ENCODE measurements around the gene PPP1R12B.
"Not testable (repeated sequence)": the region's sequence is repeated elsewhere in the genome, so short reads cannot be mapped to it uniquely, and the experiment has no call there.

PPP1R12B gene

GRCh38 chr1:202585590-202585933, 237.1 kb downstream of the PPP1R12B start:
- DNase-seq (ENCODE audit: low spot score) = peak; percentile 22

DNA sequence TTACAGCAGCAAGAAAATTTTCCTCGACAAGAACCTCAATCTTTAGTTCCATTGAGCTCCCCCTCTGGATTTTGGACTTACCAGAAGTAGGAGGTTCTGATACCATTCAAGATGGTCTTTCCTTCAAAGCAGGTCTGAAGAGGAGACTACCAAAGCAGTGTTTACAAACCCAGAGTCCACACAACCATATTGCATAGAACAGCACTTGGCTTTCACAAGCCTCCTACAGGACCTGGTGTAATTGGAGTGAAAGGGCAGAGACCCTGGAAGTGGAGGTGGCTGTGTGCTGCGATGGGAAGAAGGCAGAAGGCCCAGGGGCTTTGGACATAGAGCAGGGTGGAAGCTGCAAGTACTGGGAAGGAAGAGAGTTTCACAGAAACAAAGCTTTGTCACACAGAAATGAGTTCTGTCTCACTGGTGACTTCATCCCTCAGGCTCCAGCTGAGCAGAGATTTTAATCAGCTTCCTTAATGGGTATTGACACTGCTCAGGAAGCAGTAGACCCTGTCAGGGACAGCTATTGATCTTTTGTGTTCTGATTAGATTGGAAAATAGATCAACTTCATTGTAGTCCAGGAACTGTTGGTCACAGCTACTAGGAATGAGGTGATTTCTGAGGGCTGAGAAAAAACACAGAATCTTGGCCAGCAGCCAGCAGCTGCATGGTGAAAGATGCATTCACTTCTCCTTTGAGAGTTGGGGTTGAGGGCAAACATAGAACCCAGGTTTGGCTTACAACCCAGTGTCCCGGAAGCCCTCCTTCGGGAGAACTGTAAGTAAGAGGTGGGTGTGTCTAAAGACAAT, 237.7 kb downstream of the PPP1R12B start:
- peak; percentile 24 for DNase-seq (ENCODE audit: low spot score)

GRCh38 chr1:202586871-202587270, 238.4 kb downstream of the PPP1R12B start:
- no peak for DNase-seq (ENCODE audit: low spot score)

- DNase-seq (ENCODE audit: low spot score) = no peak
These were observed 239.5 kb downstream of the PPP1R12B start for GRCh38 chr1:202587859-202588485.

DNA sequence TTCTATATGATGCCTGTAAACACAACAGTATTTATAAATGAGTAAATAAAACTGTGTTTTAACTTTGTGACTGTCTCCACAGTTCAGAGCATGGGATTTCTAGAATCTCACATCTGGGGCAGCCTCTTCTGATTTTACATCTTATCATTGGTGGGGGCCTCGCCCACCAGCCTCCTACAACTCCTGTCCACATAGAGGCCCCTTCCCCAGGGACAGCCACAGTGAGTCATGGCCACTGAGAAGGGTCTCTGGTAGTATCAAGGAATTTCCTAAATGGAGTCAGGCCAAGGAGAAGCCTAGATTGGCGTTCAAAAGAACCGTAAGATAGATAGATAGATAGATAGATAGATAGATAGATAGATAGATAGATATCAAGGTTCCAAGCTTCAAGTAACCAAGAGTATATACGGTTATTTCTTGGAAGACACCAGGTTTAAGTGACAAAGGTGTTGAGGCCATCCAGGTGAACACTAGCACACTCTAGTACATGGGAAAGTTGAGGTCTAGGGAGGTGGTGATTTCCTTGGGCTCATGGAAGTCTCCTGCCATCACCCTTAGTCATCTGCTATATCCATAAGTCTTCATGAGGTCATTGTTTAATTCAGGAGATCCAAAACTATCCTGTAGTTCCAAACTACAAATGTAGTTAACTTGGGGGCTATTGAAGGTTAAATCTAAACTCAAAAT, 240.1 kb downstream of the PPP1R12B start:
- DNase-seq (ENCODE audit: low spot score) = no peak

DNA sequence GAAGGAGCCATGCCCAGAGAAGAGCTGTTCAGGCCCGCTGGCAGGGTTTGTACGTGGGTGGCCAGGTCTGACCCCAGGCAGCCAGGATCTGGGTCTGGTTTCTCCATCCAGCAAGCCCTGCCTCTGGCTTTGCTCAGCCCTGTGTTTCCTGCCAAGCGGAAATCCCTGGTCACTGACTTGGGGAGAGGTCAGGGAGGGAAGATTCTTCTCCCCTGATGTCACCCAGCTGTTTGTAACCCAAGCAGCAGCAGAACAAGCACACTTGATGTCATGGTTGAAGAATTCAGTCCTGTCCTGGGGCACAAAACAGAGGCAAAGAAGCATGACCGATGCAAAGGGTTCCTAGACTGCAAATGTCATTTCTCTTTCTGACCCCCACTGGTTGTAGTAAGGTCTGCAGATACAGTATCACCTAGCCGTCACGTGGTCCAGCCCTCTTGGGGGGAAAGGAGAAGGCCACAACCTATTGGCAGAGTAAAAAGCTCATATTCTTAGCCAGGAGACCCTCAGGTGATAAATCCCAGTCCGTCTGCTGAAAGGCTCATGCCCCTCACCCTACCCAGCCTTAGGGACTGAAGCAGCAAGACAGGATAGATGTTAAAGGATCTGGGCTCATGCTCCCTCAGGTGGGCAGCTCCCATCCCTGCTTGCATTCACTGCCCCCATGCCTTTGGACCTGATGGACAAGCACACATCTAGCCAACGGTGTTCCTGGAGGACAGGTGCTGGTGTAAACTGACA, 240.9 kb downstream of the PPP1R12B start:
- DNase-seq (ENCODE audit: low spot score) = peak; percentile 94

DNA sequence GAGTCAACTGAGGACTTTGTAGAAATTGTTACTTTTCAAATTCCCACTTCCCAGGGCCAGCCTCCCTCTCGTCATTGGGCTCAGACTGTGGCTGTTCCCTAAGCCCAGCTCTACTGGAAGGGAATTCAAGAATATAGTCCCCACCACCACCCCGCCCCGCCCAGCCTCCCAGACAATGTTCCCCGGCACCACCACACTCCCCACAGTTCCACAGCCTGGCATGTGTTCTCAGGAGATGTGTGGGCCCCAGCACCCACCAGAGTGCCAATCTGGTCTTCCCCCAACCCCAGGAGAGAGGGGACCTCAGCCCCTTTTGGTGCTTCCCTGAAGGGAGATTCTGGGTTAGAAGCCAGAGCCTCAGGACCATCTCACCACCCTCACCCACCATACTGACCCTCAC, 241.6 kb downstream of the PPP1R12B start:
- no peak for DNase-seq (ENCODE audit: low spot score)

- no peak for DNase-seq (ENCODE audit: low spot score)
These were observed 242.5 kb downstream of the PPP1R12B start for GRCh38 chr1:202590975-202591411.

DNA sequence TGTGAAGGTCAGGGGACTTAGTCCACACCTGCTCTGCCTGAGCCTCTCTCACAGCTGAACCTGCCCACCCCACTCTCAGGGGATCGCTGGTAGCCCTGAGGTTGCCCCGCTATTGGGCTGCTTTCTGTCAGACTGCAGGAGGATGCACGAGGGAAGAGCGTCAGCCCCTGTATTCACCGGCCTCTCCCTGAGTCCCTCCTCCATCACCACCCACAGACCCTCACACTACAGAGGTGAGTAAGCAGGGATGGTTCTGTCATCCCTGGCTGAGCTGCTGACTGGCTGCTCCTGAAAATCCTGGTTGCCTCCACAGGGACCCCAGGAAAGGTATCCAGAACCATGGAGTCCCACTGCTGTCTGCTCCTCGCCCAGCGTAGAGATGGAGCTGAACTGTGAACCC, 243.0 kb downstream of the PPP1R12B start:
- DNase-seq (ENCODE audit: low spot score) = no peak

DNA sequence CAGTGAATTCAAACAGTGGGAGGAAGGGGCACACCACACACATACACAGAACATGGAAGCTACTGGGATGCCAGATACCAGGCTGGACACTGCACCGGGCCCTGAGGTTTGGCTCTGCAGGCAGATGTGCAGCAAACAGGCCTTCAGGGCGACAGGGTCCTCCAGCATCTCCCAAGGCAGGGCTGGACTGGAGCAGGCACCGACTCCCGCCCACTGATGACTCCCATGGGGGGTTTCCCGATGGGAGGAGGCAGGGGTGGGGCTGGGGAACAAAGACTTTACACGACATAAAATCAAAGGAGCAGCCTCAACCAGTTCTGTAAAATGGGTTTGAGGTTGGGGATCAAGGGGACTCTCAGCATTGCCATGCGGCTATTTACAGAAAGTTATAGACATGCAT, 243.6 kb downstream of the PPP1R12B start:
- no peak for DNase-seq (ENCODE audit: low spot score)

GRCh38 chr1:202593845-202594244, 245.3 kb downstream of the PPP1R12B start:
- no peak for DNase-seq (ENCODE audit: low spot score)

GRCh38 chr1:202596638-202597037, 248.1 kb downstream of the PPP1R12B start:
- no peak for DNase-seq (ENCODE audit: low spot score)

GRCh38 chr1:202597090-202597761, 248.7 kb downstream of the PPP1R12B start:
- DNase-seq (ENCODE audit: low spot score) = no peak

GRCh38 chr1:202599669-202600431, 251.4 kb downstream of the PPP1R12B start:
- DNase-seq (ENCODE audit: low spot score) = peak; percentile 89

DNA sequence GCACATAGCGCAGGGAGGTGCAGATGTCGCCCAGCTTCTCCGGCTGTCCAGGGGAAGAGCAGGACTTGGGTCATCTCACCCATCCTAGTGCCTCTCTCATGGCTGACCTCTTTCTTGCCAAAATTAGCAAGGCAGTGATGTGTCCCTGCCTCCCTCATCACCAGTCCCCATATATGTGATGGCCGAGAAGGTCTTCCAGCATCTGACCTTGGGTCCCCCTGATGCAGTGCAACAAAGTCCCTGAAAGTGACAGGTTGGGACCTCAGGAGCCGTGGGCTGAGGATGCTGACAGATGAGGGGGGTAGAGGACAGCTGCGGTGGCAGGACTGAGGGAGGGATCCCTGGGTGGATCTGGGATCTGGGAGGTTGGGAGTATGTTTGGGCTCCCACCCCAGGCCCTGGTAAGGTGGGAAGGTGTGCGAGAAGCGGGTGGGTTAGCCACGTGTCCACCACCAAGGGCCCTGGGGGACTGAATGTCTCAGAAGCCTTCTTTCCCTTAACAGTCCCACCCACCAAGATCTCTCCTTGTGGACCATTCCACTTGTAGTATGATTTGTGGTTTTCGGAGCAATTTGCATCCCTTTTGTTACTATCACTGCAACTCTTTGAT, 252.0 kb downstream of the PPP1R12B start:
- DNase-seq (ENCODE audit: low spot score) = no peak

DNA sequence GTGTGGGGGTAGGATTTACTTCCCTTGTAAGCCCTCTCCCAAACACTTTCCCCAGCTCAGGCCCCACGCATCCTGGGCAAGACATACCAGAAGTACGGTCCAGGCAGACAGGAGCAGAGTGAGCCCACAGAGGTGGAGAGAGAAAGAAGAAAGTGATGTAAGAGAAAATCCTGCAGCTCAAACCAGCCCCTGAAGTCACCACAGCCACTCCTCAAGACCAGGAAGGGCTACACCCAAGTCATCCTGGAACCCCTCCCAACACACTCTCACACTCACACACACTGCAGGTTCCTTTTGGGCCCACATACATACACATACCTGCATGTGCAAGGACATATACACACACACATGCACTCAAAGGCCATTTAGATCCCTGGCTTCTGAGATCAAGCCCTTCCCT, 254.9 kb downstream of the PPP1R12B start:
- DNase-seq (ENCODE audit: low spot score) = no peak

GRCh38 chr1:202605515-202605914, 257.0 kb downstream of the PPP1R12B start:
- no peak for DNase-seq (ENCODE audit: low spot score)

DNA sequence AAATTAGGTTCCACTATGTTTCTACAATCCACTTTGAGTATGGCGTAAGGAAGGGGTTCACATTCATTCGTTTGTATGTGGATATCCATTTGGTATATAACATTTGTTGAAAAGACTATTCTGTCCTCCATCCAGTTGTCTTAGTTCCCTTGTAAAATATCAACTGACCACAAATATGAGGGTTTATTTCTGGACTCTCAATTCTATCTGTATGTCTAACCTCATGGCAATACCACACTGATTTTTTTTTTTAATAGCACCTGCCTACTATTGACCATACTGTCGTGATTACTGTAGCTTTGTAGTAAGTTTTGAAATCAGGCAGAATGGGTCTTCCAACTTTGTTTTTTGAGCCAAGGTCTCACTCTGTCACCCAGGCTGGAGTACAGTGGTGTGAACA, 263.5 kb downstream of the PPP1R12B start:
- DNase-seq (ENCODE audit: low spot score) = not testable (repeated sequence)

- no peak for DNase-seq (ENCODE audit: low spot score)
These were observed 265.1 kb downstream of the PPP1R12B start for GRCh38 chr1:202613571-202613970.

DNA sequence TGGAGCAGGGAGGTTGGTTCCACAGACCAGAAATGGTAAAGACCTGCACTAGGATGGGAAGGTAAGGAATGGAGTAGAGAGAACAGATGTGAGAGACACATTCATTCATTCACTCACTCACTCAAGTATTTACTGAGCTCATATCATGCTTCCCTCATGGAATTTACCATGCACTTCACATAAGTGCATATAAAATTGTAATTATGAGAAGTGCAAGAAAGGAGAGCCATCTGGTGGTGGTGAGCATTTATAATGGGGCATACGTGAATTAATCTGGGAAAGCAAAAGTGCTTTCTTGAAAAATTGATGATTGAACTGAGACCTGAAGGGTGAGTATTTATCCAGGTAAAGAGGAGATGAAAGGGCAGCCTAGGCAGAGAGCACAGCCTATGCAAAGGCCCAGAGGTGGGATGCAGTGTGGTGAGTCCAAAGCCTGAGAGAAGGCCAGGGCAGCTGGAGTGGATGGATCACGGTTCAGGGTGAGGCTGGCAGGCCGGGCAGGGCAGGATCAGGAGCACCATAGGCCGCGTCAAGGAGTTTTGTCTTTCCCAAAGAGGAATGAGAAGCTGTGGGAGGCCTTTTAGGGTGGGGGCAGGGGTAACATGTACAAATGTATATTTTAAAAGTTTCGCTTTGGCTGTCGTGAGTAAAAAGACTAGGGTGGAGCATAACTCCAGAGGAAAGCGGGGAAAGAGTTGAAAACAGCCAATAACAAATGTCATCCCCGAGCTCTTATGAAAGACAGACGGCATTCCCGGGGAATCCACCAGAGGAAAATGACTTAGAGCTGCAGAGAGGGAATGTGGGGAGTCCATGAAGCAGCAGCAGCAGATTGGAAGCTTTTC, 266.1 kb downstream of the PPP1R12B start:
- not testable (repeated sequence) for DNase-seq (ENCODE audit: low spot score)
